ENCODE results near the gene ARMC9.
"Not testable (repeated sequence)": the region's sequence is repeated elsewhere in the genome, so short reads cannot be mapped to it uniquely, and the experiment has no call there.

The ARMC9 gene

DNA sequence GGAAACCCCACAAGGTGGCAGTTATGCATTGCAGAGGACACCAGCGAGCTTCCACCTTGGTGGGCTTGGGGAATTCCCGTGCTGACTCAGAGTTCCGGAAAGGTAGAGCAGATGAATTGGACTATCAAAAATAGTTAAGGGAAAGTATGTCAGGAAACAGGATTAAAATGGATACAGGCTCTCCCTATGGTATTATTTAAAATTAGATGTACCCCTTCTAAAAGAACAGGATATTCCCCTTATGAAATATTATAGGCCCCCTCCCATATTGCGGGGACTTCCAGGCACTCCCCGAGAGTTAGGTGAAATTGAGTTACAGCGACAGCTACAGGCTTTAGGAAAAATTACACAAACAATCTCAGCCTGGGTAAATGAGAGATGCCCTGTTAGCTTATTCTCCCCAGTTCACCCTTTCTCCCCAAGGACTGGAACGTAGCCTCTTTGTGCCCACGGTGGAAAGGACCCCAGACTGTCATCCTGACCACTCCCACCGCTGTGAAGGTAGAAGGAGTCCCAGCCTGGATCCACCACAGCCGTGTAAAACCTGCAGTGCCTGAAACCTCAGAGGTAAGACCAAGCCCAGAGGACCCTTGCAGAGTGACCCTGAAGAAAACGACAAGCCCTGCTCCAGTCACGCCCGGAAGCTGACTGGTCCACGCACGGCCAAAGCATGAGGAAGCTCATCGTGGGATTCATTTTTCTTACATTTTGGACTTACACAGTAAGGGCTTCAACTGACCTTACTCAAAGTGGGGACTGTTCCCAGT, 207.4 kb downstream of the ARMC9 start:
- not testable (repeated sequence) for FAIRE-seq

DNA sequence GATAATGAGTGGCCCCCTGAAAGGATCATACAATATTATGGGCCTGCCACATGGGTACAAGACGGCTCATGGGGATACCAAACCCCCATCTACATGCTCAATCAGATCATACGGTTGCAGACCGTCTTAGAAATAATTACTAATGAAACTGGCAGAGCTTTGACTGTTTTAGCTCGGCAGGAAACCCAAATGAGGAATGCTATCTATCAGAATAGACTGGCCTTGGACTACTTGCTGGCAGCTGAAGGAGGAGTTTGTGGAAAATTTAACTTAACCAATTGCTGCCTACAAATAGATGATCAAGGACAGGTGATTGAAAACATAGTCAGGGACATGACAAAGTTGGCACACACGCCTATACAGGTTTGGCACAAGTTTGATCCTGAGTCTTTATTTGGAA, 209.3 kb downstream of the ARMC9 start:
- FAIRE-seq, result not testable (repeated sequence)

DNA sequence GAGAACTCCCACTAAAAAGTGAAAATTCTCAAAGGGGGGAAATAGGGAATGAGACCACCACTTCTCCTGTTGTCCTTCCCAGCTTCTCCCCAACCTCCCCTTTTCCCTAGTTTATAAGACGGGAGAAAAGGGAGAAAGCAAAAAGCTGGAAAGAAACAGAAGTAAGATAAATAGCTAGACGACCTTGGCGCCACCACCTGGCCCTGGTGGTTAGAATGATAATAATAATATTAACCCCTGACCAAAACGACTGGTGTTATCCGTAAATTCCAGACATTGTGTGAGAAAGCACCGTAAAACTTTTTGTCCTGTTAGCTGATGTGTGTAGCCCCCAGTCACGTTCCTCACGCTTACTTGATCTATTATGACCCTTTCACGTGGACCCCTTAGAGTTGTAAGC, 209.9 kb downstream of the ARMC9 start:
- FAIRE-seq, result not testable (repeated sequence)

DNA sequence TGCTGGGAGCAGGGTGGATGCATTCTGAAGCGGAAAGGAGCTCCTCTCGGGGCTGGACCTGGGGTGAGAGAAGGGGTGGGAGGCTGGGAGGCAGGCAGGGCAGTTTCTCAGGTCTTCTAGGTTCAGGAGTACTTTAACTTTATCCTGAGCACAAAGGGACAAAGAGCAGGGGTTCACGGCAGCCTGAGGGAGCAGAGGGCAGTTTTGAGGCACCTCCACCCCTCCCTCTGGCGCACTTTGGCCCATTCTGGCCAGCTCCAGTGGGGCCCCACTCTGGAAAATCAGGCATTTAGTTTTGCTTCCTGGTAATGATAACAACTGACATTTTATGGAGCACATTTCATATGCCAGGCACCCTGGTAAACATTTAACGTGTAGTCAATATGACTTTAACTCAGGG, 211.3 kb downstream of the ARMC9 start:
- no peak for FAIRE-seq

DNA sequence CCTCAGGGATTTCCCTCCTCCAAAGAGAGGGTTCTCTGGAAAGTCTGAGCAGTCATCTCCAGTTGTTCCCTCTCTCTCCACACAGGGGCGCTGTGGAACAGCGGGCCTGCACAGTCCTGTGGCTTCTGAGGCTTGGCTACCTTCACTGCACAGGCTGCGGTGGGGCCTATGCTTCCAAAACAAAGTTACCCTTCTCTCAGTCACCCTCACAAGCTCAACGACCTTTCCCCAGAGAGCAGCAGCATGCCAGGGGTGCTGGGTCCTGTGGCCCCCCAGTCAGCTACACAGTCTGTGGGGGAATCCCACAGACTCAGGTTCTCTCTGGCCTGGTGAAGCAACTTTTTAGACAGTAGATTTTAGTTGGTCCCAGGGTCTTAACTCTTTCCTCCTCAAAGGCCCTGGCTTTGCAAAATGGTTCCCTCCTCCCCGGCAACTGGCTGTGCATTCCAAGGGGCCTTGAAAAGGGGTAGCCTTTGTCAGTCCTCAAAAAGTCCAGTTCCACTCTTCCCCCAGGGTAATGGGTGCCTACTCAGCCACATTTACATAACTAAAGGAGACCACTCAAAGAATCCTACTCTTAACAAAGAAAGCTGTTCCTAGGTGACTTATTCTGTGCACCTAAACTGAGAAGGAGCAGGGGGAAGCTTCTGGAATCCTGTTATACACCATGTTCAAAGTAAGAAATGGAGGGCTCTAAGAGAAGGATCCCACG, 212.0 kb downstream of the ARMC9 start:
- no peak for FAIRE-seq

DNA sequence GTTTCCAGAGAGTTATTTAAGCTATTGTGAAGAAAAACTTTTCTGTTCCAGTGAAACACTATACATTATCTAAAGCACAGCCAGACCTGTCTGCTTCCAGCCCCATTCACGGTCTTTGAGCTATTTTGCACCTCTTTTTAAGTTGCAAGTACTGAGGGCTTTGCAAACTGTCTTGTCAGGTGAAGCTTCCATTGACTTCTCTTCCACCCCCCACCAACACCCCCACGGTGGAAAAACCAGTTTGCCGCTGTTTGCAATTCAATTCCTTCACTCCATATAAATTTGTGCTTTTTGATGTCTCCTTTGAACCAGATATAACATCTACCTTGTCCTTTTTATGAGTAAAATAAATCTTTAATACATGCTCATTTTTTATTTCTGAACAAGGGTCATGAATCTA, 212.8 kb downstream of the ARMC9 start:
- FAIRE-seq, result no peak

DNA sequence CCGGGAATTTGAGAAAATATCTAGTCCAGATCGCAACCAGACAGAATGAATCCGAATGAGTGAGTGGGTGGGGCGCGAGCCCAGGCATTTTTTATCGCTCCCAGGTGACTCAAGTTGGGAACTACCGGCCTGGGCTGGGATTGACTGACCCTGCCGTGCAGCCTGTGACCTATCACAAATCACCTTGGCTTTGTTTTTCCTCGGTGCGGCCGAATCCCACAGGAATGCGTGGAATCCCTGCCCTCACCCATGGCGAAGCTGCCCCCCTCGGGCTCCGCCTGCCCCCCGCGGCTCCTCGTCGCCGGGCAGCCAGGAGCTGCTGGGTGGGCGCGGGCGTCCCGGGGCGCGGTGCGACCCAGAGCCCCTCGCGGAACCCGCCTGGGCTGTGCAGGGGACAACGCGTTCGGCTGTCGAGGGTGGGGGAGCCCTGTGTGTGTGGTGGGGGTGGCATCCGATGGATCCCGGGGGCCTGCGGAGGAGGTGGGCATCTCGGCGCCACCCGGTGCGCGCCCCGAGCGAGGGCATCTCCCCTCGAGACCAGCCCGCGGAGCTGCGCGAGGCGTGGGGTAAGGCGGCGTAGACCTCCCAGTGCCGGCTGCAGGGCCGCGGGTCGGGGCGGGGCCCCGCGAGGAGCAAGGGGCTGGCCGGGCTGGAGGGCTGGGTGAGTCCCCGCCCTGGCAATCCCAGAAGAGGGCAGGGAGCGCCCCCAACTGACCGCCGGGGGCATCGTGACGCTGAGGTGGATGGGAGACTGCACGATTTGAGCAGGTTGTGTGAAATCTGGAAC, 213.6 kb downstream of the ARMC9 start:
- FAIRE-seq, result no peak

DNA sequence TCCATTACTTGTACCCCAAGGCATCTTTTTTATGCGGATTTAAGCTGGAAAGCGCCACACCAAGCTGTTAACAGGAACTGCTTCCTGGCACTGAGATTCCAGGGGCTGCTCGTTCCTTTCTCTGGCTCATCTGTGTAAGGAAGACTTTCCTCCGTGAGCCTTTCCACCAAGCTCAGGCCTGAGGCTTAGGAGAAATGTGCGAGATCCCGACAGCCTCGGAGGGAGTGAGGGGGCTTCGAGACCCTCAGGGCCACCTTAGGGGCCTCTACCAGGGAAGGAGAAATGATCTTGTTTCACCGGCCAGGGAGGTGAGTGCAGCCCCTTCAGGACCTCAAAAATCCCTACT, 214.2 kb downstream of the ARMC9 start:
- no peak for FAIRE-seq

DNA sequence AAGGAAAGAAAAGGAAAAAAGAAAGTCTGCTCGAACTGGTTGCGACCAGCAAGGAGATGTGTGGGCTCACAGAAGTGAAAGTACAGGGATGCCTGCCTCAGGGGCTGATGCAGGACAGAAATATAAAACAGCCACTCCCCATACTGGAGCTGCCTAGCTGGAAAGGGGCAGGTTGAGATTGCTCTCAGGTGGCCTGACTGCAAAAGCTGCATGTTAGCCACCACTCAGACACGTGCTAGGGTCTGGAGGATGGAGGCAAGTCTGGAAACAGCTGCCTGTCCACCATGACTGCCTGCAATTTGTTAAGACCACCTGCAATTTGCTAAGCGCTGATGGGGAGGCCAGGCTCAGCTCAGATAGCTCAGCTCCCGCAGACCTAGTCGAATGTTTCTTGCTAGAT, 215.0 kb downstream of the ARMC9 start:
- no peak for FAIRE-seq

DNA sequence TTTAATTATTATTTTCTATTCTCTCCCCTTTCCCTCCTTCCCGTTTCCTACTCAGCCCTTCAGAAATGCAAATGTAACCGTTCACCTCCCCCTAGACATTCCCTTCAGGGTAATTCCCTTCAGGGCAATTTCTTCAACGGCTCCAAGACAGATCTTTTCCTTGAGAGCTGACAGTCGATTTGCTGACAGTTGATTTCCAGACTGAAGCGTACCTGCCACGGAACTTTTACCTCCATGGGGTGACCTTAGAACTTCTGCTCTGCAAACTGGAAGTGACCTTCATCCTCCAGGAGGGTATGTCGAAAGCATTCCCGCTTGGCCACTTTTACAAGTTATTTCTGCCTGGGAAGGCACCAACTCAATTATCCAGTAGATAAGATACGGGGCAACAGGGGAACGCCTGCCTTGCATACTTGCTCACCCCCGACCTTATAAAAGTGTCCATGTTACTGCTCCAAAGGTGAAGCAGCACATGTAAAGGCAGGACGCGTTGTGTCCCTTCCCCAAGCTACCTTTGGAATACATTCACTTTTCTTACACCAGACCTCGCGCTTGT, 215.6 kb downstream of the ARMC9 start:
- FAIRE-seq, result no peak

DNA sequence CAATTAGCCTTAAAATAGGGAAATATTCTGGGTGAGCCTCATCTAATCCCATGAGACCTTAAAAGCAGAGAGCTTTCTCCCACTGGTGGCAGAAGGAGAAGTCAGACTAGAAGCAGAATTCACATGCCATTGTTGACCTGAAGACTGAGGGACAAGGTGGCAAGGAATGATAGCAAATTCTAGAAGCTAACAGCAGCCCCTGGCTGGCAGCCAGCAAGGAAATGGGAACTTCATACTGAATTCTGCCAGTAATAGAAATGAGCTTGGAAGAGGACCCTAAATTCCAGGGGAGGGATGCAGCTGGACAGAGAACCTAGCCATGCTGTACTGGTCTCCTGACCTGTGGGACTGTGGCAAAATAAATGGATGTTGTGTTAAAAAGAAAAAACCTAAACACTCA, 216.6 kb downstream of the ARMC9 start:
- no peak for FAIRE-seq

DNA sequence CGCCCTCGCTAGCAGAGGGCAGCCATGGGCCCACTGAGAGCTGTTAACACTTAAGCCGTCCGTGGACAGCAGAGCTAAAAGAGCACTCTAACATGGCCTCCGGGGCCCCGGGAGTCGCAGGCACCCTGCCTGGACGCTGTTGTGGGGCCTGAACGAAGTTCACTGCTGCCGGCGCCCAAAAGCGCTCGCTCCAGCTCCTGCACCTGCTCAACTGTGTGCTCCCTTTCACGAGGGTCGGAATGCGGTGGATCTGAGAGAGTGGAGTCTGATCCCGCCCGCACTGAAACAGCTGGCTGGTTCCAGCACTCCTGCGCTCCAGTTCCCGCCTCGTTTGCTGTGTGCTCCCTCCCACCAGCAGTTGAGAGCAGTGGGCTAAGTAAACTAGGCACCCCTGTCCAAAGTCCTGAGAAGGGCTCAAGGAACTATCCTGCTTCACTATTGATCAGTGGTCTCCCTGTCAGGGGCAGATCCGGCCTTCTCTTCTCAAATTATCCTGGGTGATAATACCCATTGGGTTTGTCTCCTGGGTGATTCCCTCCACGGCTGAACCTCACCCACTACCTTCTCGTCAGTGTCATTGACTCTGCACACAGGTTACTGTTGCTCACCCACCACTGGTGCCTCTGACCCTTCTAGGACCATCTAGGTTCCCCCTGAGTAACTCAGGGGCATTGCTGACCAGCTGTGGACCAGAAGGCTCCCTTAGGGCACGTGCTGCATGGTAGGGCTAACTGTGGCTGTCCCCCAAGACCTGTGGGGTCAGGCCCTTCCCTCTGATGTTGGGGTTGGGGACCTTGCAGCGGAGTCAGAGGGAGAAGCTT, 220.6 kb downstream of the ARMC9 start:
- no peak for FAIRE-seq

DNA sequence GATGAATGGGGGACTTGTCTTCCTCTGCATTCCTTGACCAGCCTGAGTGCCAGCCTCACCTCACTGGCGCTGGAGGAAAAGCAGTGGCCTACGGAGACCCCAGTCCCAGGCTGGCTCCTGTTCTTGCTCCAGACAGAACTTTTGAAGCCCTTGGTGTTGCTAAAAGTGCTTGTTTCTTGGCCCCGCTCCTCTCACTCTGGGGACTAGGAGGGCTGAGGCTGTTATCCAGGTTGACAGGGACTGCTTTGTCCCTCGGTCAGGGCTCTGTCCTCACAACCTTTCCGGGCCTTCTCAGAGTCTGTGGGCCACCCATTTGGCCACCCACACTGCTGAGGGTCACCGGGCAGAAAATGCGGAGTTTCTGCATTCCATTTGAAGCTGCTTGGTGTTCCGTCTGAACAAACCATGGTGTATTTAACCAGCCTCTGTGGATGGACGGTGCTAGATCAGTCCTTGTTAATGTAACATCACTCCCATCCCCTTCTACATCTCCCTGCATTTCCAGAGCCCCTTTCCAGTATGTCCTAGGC, 222.7 kb downstream of the ARMC9 start:
- FAIRE-seq, result no peak

DNA sequence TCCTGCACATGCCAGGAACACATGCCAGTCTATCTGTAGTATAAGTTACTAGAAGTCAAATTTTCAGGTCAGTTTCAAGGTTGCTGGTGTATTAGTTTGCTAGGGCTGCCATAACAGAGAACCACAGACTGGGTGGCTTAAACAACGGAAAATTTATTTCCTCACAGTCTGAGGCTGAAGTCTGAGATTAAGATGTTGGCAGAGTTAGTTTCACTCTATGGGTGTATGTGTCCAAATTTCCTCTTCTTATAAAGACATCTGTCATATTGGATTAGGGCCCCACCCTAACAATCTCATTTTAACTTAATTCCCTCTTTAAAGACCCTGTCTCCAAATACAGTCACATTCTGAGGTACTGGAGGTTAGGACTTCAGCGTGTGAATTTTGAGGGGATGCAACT, 223.6 kb downstream of the ARMC9 start:
- FAIRE-seq, result no peak

DNA sequence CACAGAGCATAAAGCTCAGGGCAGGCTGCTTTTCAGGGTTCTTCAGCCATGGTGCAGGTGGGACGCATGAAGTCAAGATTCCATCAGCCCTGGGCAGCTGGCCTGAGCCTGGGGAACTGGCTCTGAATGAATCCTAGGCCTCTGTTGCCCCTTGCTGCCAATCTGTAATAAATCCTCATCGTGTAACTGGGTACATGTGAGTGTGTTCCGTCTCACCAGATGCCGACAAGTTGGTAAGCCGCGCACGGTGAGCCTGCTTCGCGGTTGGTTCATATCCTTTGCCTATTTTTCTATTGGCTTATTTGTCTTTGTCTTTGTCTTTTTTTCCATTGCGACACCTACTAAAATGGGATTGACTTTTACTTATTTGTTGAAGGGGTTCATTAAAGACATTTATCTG, 224.7 kb downstream of the ARMC9 start:
- FAIRE-seq, result no peak

Data from A204.1 (cell line).